Progenitor cell of endocrine pancreas (in vitro differentiated cells): Measurements from ENCODE around the gene PALMD. TPM values are rescaled to one million over a fixed set of nuclear protein-coding genes. Genes with fewer than 3 reads are reported as not detected.

Experiments used
- DNase-seq: peaks from one replicate; pipeline ENCODE4 v3.0.0; 2021; ENCODE audit warnings: low spot score; ENCODE audit not compliant: unreplicated experiment
- H3K27ac Mint-ChIP-seq: 2 replicates; pipeline ENCODE4 v1.8.0; 2021; ENCODE audit warnings: mild to moderate bottlenecking, moderate library complexity, mixed read lengths
- H3K27me3 Mint-ChIP-seq: 2 replicates; pipeline ENCODE4 v1.8.0; 2021; ENCODE audit warnings: mixed read lengths
- H3K36me3 Mint-ChIP-seq: 2 replicates; pipeline ENCODE4 v1.8.0; 2022; ENCODE audit warnings: mixed read lengths; ENCODE audit not compliant: insufficient read depth
- H3K4me1 Mint-ChIP-seq: 2 replicates; pipeline ENCODE4 v1.8.0; 2021; ENCODE audit warnings: low read depth, mixed read lengths
- H3K4me3 Mint-ChIP-seq: 2 replicates; pipeline ENCODE4 v1.8.0; 2021; ENCODE audit warnings: low read depth, mild to moderate bottlenecking, moderate library complexity, mixed read lengths
- H3K9me3 Mint-ChIP-seq: 2 replicates; pipeline ENCODE4 v1.8.0; 2021; ENCODE audit warnings: low read depth, mixed read lengths
- CTCF ChIP-seq: fragments of 200-600 bp; sonication (generic); IDR thresholded peaks from one replicate; pipeline ENCODE4 v1.5.0; 2021; ENCODE audit warnings: antibody characterized with exemption, mild to moderate bottlenecking; ENCODE audit not compliant: unreplicated experiment
- total RNA-seq: library from RNA; stranded (reverse); gene quantifications from 2 replicates; pipeline ENCODE4 v1.2.1, GENCODE V29; 2021

Gene PALMD
- total RNA-seq, 1 donor from 2014 or later, result 4.5 TPM

- no peak overlapping the region for H3K4me3 Mint-ChIP-seq
- no peaks in the 10 kb centered on the region for H3K9me3 Mint-ChIP-seq
- H3K4me1 Mint-ChIP-seq, result peaks cover 9% of the 10 kb centered on the region
- no peak for DNase-seq
- no peaks in the 10 kb centered on the region for H3K27me3 Mint-ChIP-seq
- TF ChIP-seq CTCF, result no peak
- no peak overlapping the region for H3K27ac Mint-ChIP-seq
- H3K36me3 Mint-ChIP-seq, result peaks cover 2% of the 10 kb centered on the region
Measured at GRCh38 chr1:99663501-99663900, 17.6 kb downstream of the PALMD start.

GRCh38 chr1:99665212-99665611 is 19.3 kb downstream of the PALMD start:
- H3K4me1 Mint-ChIP-seq, result peaks cover 11% of the 10 kb centered on the region
- H3K4me3 Mint-ChIP-seq, result no peak overlapping the region
- no peak for DNase-seq
- no peak overlapping the region for H3K27ac Mint-ChIP-seq
- H3K9me3 Mint-ChIP-seq, result no peaks in the 10 kb centered on the region
- no peaks in the 10 kb centered on the region for H3K27me3 Mint-ChIP-seq
- TF ChIP-seq CTCF, result no peak
- peaks cover 2% of the 10 kb centered on the region for H3K36me3 Mint-ChIP-seq

DNA sequence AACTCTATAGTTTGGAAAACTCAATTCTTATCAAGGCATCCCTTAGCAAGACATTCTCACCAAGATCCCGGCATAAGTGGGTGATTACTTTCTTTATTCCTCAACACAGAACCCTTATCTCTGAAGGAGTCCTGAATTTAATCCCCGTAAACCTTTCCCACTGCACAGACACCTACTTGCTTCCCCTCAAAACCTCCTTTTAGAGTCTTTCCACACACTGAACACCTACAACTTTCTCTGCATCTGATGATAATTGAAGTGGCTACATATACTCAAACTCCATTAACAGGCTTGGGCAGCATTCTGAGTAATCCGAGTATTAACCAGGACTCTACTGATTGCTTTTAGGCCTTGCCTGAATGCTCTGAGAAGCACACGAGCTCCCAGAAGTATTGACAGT is 23.5 kb downstream of the PALMD start:
- TF ChIP-seq CTCF, result no peak
- DNase-seq, result no peak

GRCh38 chr1:99669821-99670220 is 23.9 kb downstream of the PALMD start:
- no peak for TF ChIP-seq CTCF
- no peaks in the 10 kb centered on the region for H3K27me3 Mint-ChIP-seq
- DNase-seq, result no peak
- no peaks in the 10 kb centered on the region for H3K9me3 Mint-ChIP-seq
- H3K27ac Mint-ChIP-seq, result no peak overlapping the region
- peaks cover 12% of the 10 kb centered on the region for H3K4me1 Mint-ChIP-seq
- no peak overlapping the region for H3K4me3 Mint-ChIP-seq
- H3K36me3 Mint-ChIP-seq, result peaks cover 2% of the 10 kb centered on the region

More for the DNA sequence above, 23.5 kb downstream of the PALMD start:
- Mint-ChIP-seq H3K4me3 (no peak overlapping the region), H3K9me3 (no peaks in the 10 kb centered on the region), H3K27ac (no peak overlapping the region), H3K4me1 (peaks cover 8% of the 10 kb centered on the region), H3K36me3 (peaks cover 2% of the 10 kb centered on the region), H3K27me3 (no peaks in the 10 kb centered on the region)

GRCh38 chr1:99670583-99670982 is 24.7 kb downstream of the PALMD start:
- Mint-ChIP-seq H3K36me3 (peaks cover 2% of the 10 kb centered on the region), H3K27me3 (no peaks in the 10 kb centered on the region), H3K9me3 (no peaks in the 10 kb centered on the region), H3K4me1 (peaks cover 14% of the 10 kb centered on the region), H3K27ac (no peak overlapping the region), H3K4me3 (no peak overlapping the region)
- no peak for DNase-seq
- TF ChIP-seq CTCF, result no peak
